GM12878 (cell line): ENCODE results near the gene PPP1R15A. TPM values are rescaled to one million over a fixed set of nuclear protein-coding genes. Genes with fewer than 3 reads are reported as not detected.
A peak's percentile ranks its signal among the peaks of the same experiment; 100 is the strongest.

Source experiments
- BACH1 ChIP-seq: fragments of 450-650 bp; IDR thresholded peaks from 2 replicates; pipeline ENCODE4 v1.6.1; 2017; ENCODE audit warnings: mild to moderate bottlenecking, borderline replicate concordance
- BCL11A ChIP-seq: IDR thresholded peaks from 2 replicates; pipeline ENCODE4 v1.6.1; 2011; ENCODE audit warnings: low read depth, low read length
- CEBPZ ChIP-seq: fragments of 150-350 bp; IDR thresholded peaks from 2 replicates; pipeline ENCODE4 v1.6.1; 2016; ENCODE audit warnings: low read depth, low read length
- E2F4 ChIP-seq: IDR thresholded peaks from 2 replicates; pipeline ENCODE4 v1.6.1; 2012; ENCODE audit warnings: low read depth, low read length, improper control_type of control experiment
- ETV6 ChIP-seq, 2 experiments: fragments of 450-650 bp in 1 of 2; IDR thresholded peaks in 1 of 2; conservative IDR thresholded peaks in 1 of 2; 2 replicates each; pipeline ENCODE4 v1.6.1; 2014; ENCODE audit warnings: antibody characterized with exemption in 1 of 2, borderline replicate concordance in 1 of 2, low read depth in 1 of 2, mild to moderate bottlenecking in 1 of 2, moderate library complexity in 1 of 2
- FOXM1 ChIP-seq: IDR thresholded peaks from 2 replicates; pipeline ENCODE4 v1.6.1; 2012; ENCODE audit warnings: low read depth, mild to moderate bottlenecking, inconsistent platforms, low read length, moderate library complexity
- HCFC1 ChIP-seq: fragments of 150-350 bp; IDR thresholded peaks from 2 replicates; pipeline ENCODE4 v1.6.1; 2014; ENCODE audit warnings: low read length
- MAX ChIP-seq: IDR thresholded peaks from 2 replicates; pipeline ENCODE4 v1.6.1; 2012; ENCODE audit warnings: low read depth, low read length, improper control_type of control experiment
- MYB ChIP-seq: fragments of 150-350 bp; IDR thresholded peaks from 2 replicates; pipeline ENCODE4 v1.6.1; 2014; ENCODE audit warnings: mild to moderate bottlenecking, low read depth, low read length, borderline replicate concordance
- NFXL1 ChIP-seq: fragments of 450-650 bp; IDR thresholded peaks from 2 replicates; pipeline ENCODE4 v1.6.1; 2017; ENCODE audit warnings: antibody characterized with exemption, mild to moderate bottlenecking, borderline replicate concordance
- POLR2A ChIP-seq: IDR thresholded peaks from 2 replicates; pipeline ENCODE4 v1.6.1; 2011; ENCODE audit warnings: low read depth, mild to moderate bottlenecking, low read length
- RCOR1 ChIP-seq: conservative IDR thresholded peaks from 2 replicates; pipeline ENCODE4 v1.6.1; 2012; ENCODE audit warnings: low read depth, low read length, improper control_type of control experiment
- RELA ChIP-seq: fragments of 450-650 bp; IDR thresholded peaks from 2 replicates; pipeline ENCODE4 v1.8.0; 2014; ENCODE audit warnings: borderline replicate concordance; ENCODE audit not compliant: partially characterized antibody
- SIN3A ChIP-seq: IDR thresholded peaks from 2 replicates; pipeline ENCODE4 v1.6.1; 2012; ENCODE audit warnings: low read depth, low read length, improper control_type of control experiment
- TCF3 ChIP-seq: IDR thresholded peaks from 2 replicates; pipeline ENCODE4 v1.6.1; 2012; ENCODE audit warnings: low read depth, mild to moderate bottlenecking, low read length, borderline replicate concordance; ENCODE audit not compliant: insufficient read depth
- WRNIP1 ChIP-seq: IDR thresholded peaks from 2 replicates; pipeline ENCODE4 v1.6.1; 2011; ENCODE audit warnings: low read depth, low read length, improper control_type of control experiment, borderline replicate concordance
- ZBTB4 ChIP-seq: fragments of 450-650 bp; formaldehyde crosslinking; IDR thresholded peaks from 2 replicates; pipeline ENCODE4 v1.4.0; 2022; ENCODE audit warnings: mild to moderate bottlenecking, moderate library complexity
- ZNF24 ChIP-seq: fragments of 450-650 bp; IDR thresholded peaks from 2 replicates; pipeline ENCODE4 v1.6.1; 2017; ENCODE audit warnings: antibody characterized with exemption, mild to moderate bottlenecking
- ZZZ3 ChIP-seq: IDR thresholded peaks from 2 replicates; pipeline ENCODE4 v1.6.1; 2011; ENCODE audit warnings: low read depth; ENCODE audit not compliant: control insufficient read depth, insufficient read length
- polyA plus RNA-seq, 11 experiments: library from polyadenylated mRNA; depleted of rRNA in 4 of 11; unstranded in 6 of 11; stranded (reverse) in 5 of 11; fragments of >200 nt; fragmentation: Nextera tagmentation in 4 of 11; fragmentation: Illumina TruSeq in 1 of 11; extraction: Ambion mirVana in 4 of 11; extraction: Trizol in 1 of 11; gene quantifications; 1 replicate in 1 of 11; 2 replicates in 10 of 11; pipeline versions ENCODE4 v1.2.1 to v1.2.3, GENCODE V29; 2011 to 2016; ENCODE audit warnings: inconsistent platforms in 2 of 11, missing spikeins in 2 of 11, low read depth in 1 of 11
- total RNA-seq, 4 experiments: library from RNA; depleted of rRNA in 3 of 4; stranded (reverse); fragments of >200 nt in 3 of 4; fragmentation: Illumina TruSeq in 1 of 4; extraction: Trizol in 1 of 4; gene quantifications; 2 replicates each; pipeline versions ENCODE4 v1.2.1 to v1.2.3, GENCODE V29; 2013 to 2021

Gene PPP1R15A
- total and polyA plus RNA-seq, 10 of the 15 experiments (the other 5 are each of a cell fraction or from before 2014, with no cell fraction given) = 0.68 to 50.8 (median 27.7) TPM

- TF ChIP-seq ZNF24 = no peak
- TF ChIP-seq E2F4 = no peak
- no peak for TF ChIP-seq ZZZ3
- no peak for TF ChIP-seq TCF3
- TF ChIP-seq NFXL1 = no peak
- peak; percentile 17; the same call in 1 of the 2 replicates for TF ChIP-seq BACH1
- TF ChIP-seq MYB = no peak
- TF ChIP-seq CEBPZ = no peak
- no peak for TF ChIP-seq ZBTB4 (CRISPR knock-in tag)
- no peak for TF ChIP-seq BCL11A
- TF ChIP-seq HCFC1 = no peak
- TF ChIP-seq FOXM1 = no peak
- no peak for TF ChIP-seq MAX
- TF ChIP-seq WRNIP1 = no peak
- TF ChIP-seq RELA = no peak
- peak; percentile 85; the same call in 1 of the 2 replicates for TF ChIP-seq SIN3A
- no peak for TF ChIP-seq ETV6 (conservative IDR thresholded peaks at IDR 0.05 in 1 of 2, IDR thresholded peaks at IDR 0.05 in 1 of 2; ENCODE audit: borderline replicate concordance in 1 of 2, low read depth in 1 of 2)
- TF ChIP-seq POLR2A = no peak; the same call in 1 of the 2 replicates
- no peak for TF ChIP-seq RCOR1
These were observed 759 bp downstream of the PPP1R15A start (continued) for GRCh38 chr19:48872884-48873475.
